GM21367 (cell line): ENCODE results near the gene DIAPH3.

Experiments
- ATAC-seq: cut with Tn5 transposase; IDR thresholded peaks from one replicate; pipeline ENCODE4 v1.9.1; 2021; ENCODE audit not compliant: unreplicated experiment

Gene DIAPH3

GRCh38 chr13:60028021-60028420 lies 135.7 kb downstream of the DIAPH3 start:
- no peak for ATAC-seq

- no peak for ATAC-seq
These were observed 137.4 kb downstream of the DIAPH3 start for GRCh38 chr13:60026286-60026685.

GRCh38 chr13:60020288-60020687 lies 143.4 kb downstream of the DIAPH3 start:
- no peak for ATAC-seq

GRCh38 chr13:60019119-60019993 lies 144.4 kb downstream of the DIAPH3 start:
- peak; percentile 81 for ATAC-seq

- no peak for ATAC-seq
These were observed 145.2 kb downstream of the DIAPH3 start for GRCh38 chr13:60018536-60018935.

GRCh38 chr13:60016229-60016628 lies 147.5 kb downstream of the DIAPH3 start:
- no peak for ATAC-seq

GRCh38 chr13:60013166-60013565 lies 150.6 kb downstream of the DIAPH3 start:
- ATAC-seq = no peak

- ATAC-seq = no peak
These were observed 151.2 kb downstream of the DIAPH3 start for GRCh38 chr13:60012488-60012887.

- ATAC-seq = no peak
These were observed 154.2 kb downstream of the DIAPH3 start for GRCh38 chr13:60009300-60010253.

GRCh38 chr13:60001889-60002288 lies 161.8 kb downstream of the DIAPH3 start:
- ATAC-seq = no peak

- ATAC-seq = no peak
These were observed 162.8 kb downstream of the DIAPH3 start for GRCh38 chr13:60000976-60001375.

- ATAC-seq = no peak
These were observed 163.6 kb downstream of the DIAPH3 start for GRCh38 chr13:60000081-60000480.

GRCh38 chr13:59997976-59998375 lies 165.8 kb downstream of the DIAPH3 start:
- ATAC-seq = no peak

GRCh38 chr13:59996461-59996980 lies 167.2 kb downstream of the DIAPH3 start:
- ATAC-seq = no peak

GRCh38 chr13:59991395-59991794 lies 172.3 kb downstream of the DIAPH3 start:
- no peak for ATAC-seq

GRCh38 chr13:59982631-59983382 lies 180.9 kb downstream of the DIAPH3 start:
- no peak for ATAC-seq

- no peak for ATAC-seq
These were observed 184.1 kb downstream of the DIAPH3 start for GRCh38 chr13:59979589-59979988.

- no peak for ATAC-seq
These were observed 184.9 kb downstream of the DIAPH3 start for GRCh38 chr13:59978862-59979261.

- ATAC-seq = no peak
These were observed 186.9 kb downstream of the DIAPH3 start for GRCh38 chr13:59976856-59977255.

GRCh38 chr13:59975807-59976435 lies 187.8 kb downstream of the DIAPH3 start:
- no peak for ATAC-seq
